HG03045 (cell line): ENCODE data around the gene KCNQ1OT1.
A peak's percentile ranks its signal among the peaks of the same experiment; 100 is the strongest.

ENCODE experiments used
- ATAC-seq: cut with Tn5 transposase; IDR thresholded peaks from one replicate; pipeline ENCODE4 v1.9.1; 2021; ENCODE audit warnings: mild to moderate bottlenecking, moderate library complexity; ENCODE audit not compliant: unreplicated experiment

The KCNQ1OT1 gene

DNA sequence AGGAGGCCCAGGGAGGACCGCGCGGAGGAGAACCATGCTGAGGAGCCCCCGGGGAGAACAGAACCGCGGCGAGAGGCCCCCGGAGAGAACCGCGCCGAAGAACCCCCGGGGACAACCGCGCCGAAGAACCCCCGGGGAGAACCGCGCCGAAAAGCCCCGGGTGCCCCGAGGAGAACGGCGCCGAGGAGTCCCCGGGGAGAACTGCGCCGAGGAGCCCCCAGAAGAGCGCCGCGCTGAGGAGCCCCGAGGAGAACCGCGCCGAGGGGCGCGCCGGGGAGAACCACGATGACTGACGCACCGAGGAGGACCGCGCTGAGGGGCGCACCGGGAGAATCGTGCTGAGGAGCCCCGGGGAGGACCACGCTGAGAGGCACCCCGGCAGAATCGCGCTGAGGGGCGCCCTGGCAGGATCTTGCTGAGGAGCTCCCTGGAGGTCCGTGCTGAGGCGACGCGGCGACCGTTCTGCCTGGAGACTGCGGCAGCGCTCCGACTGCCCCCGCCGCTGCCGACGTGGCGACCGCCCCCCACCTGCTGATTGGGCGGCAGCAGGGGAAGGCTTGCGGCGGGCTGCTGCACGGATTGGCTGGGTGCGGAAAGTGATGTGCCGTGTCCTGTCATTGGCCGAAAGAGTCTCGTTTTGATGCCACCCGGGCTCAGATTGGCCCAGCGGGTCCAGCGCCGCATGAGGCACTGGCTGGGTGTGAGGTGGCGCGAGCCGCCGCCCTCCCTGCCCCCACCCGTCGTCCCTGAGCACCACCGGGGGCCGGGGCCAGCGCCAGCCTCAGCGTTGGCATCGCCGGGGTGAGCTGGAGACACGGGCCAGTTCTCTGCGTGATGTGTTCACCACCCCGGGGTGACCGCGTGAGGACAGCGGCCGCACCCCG lies at the start of gene KCNQ1OT1:
Gene KCNQ1OT1 (minus strand): TSS at position 464 of the 884 bp plus-strand sequence.
- peak; percentile 89 for ATAC-seq

DNA sequence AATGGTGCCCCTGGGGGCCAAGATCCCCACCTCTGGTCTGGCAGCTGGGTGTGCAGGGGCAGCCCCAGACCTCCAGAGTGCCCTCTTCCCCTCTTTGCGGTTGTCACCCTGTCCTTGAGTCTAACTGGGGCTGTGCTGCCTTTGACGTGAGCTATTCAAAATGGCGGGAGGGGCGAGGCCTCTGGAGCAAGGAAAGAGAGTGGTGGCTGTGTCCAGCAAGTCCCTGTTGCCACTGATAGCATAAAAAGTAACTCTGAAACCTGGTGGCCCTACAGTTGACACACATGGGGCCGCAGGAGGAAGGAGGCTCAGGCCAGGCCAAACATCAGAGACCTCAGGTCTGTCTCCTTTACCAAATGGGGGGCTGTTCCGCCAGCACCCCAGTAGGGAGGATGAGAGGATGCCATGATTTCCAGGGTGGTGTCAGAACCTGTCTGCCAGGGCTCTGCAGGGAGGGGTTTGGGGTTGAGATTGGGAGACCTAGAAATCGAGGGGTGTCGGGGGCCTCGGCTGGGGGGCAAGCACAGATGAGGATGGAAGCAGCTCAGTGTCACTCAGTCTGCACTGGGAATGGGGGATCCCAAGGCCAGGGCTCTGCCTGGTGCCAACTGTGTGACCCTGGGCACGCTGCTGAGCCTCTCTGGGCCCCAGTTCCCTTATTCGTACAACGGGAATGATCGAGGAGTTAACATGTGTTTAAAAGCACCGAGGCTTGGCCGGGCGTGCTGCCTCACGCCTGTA lies 49.2 kb upstream of the KCNQ1OT1 start:
- no peak for ATAC-seq

DNA sequence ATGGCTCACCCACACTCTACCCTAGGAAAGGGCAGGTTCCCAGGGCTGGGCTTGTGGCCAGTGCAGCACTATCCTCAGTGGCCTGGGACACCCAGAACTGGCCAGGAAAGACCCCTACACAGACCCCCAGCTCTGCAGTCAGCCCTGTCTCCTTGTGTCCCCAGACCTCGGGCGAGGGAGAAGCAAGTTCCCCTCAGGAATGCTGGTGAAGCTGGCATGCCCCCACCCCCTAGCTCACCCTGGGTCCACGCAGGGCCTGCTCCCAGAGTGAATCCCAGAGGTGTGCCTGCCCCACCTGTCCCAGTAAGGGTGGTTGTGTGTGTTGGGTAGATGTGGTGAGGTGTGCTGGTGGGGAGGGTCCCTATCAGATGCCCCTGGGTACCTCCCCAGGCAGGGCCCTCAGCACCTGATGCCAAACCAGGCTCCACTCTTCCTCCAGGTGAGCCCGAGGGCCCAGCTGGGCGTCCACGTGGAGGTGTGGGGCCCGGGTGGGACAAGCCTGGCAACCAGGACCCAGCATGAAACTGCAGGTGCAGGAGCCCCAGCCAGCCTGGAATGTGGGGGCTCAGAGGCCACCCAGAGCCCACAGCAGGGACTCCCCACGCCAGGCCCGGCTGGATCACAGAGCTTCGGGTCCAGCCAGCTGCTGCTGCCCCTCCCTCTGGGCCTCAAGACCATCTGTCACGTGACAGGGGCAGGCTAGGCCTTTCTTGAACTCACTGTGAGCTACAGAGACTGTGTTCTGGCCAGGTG lies 48.4 kb upstream of the KCNQ1OT1 start:
- no peak for ATAC-seq

DNA sequence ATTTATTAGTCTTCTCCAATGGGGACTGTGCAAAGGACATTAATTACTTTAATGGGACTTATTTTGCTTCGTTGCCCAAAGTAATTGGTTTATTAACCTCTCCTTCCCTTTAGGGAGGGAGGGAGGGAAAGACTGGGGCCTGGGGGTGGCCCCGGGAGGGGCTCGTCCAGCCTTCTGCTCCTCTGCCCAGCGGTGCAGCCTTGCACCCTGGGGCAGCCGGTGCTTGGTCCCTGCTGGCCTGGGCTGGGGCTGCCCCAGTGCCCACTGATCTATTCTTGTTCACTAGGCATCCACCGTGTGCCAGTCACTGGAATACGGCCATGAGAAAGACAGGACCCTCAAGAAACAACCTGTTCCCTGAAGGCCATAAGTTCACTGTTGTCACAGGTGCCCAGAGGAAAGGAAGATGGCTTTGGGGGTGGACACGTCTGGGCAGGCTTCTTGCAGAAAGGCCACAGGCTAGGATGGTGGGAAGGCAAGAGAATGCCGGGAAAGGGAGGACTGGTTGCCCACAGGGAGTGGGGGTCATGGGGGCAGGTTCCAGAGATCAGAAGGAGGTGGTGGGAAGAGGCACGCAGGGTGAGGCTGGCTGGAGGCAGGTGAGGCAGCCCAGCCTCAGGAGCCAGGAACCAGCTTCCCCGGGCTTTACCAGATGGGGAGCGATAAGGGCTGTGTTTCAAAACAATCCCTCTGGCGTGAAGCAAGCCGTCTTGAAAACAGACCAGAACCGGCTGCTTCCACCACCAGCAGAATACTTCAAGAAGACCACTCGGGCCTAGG lies 47.6 kb upstream of the KCNQ1OT1 start:
- ATAC-seq, result no peak

DNA sequence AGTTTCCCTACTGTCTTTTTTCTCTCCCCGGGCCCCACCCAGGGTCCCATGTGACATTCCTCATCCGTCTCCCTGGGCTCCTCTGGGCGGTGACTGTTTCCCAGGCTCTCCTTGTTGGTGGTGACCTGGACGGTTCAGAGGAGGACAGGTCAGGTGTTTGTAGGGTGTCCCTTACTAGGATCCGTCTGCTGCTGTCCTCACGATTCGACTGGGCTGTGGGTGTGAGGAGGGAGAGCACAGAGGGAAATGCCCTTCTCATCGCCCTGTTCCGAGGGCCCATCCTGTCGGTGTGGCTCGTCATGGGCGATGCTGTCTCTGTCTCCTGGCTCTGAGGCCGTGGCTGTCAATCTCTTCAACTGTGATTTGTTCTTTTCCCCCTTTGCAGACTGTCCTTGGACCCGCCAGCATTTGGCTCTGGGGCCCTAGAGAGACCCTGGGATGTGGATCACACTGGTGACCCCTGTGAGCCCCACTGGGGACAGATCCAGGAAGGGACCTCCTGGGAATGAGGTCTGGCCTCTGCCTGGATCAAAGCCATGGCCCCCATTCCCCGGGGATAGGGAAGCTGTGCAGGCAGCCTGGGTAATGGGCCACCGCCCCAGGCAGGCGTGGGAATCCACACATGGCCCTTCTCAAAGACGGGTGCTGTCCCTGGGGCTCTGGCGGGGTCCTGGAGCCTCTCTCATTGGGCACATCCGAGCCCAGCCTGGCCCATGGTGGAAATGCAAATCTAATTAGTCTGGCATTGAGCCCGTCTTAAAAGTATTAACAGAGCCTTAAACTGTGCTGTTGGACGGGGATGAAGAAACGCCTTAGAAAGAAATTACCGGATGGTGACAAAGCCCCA lies 46.8 kb upstream of the KCNQ1OT1 start:
- no peak for ATAC-seq

DNA sequence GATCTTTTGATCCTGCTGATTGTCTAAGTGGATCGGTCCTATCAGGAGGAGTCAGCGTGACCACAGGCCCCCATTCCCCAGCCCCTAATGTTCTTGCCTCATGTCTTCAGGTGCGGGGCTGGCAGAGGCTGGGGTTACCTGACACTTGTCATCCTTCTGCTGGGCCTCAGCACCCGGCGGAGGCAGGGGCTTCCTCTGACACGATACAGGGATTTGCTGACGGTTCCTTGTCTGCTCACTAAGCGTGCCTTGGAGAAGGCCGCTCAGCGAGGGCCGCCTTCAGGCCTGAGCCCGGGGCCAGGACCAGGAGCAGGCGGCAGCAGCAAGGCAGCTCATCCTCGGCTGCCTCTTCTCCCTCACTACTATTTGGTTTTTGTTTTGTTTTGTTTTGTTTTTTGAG lies 45.7 kb upstream of the KCNQ1OT1 start:
- ATAC-seq, result no peak

DNA sequence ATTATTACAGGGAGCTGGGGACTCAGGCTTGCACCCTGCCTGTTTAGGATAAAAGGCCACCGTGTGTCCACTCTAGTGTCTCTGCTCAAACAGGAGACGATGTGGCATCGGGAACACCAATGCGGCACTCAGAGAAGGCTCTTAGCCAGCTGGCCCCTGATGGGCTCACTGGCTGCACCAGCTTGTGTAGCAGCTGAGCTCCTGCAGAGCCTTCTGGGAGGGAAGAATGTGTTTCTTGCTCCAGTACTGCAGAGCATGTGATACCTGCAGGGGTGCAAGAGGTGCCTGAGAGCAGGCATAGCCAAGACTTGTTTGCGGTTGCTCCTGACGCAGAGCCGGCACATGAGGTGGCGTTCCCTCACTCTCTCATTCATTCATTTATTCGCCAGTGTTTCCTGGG lies 44.4 kb upstream of the KCNQ1OT1 start:
- ATAC-seq, result no peak

DNA sequence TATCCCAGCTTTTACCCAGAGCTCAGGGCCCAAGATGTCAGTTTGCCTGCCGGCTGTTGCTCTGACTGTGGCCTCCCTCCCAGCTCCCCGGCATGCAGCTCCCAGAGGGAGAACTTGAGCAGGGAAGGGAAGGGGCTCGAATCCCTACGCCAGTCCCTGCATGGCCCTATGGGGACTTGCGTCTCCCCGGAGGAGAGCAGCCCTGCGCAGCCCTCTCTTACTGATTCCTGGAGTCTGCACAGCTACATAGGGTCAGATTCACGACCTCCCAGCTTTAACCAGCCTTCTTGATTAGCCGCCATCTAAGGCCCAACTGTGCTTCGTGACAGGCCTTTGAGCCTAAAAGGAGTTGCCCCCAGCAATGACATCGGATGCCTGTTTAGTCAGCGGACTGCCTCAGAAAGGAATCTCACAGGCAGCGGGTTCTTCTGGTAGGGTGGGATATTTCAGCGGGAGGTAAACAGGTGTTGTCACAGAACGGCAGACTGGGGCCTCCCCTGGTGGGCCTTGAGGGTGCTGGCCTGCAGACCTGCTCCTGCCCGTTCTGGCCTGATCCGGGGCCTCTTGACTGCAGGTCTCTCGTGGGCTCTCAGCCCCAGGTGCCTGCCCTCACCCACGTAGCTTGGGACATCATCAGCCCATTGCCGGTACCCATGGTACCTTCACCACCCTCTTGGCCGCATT lies 43.8 kb upstream of the KCNQ1OT1 start:
- no peak for ATAC-seq

DNA sequence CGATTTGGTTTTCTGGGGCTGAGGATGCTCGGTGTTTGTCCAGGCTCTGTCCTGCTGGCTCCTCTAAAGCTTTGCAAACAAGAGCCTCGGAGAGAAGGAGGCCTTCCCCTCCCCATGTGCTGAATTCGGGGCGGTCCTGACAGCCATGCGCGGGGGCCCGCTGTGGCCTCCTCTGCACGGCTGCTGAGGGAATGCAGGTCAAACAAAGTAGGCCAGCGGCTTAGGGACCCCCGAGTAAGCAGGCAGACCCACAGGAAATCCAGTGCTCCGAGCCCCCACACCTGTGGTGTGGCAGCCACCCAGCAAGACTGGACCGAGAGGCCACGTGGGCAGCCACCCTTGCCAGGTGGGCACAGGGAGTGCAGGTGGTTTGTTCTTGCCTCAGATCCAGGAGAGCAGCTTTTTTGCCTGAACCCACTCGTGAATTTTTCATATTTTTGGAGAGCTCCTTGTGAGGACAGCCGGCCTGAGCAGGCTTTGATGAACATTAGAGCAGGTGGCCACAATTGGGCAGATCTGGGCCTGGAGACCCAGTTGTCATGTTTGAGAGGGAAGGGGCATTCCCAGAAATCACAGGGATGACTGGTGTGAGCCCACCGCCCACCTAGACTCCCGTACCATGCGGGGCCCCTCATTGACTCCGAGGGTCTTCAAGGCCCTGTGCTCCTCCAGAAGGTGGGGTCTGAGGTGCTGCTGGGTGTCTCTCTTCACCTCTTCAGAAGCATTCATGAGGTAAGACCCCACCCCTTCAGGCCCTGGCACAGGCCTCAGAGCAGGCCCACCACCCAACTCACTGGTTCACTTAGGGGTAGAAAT lies 43.0 kb upstream of the KCNQ1OT1 start:
- ATAC-seq, result no peak

DNA sequence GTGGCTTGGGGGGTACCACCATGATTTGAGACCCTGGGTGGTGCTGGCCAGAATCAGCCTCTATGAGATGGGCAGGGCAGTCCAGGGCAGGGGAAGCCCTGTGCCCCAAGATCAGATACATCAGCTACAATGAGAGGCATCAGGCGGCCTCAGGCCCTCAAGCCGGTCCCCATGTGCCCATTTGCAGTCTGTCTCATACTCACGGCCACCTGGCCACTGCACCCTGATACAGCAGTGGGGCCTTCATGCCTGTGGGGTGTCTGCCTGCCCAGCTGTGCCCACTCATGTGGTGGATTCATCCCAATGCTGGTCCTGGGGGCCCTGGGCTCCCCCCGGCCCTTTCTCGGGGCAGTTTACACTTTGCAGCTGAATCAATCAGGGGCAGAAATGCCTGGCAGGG lies 42.4 kb upstream of the KCNQ1OT1 start:
- no peak for ATAC-seq

DNA sequence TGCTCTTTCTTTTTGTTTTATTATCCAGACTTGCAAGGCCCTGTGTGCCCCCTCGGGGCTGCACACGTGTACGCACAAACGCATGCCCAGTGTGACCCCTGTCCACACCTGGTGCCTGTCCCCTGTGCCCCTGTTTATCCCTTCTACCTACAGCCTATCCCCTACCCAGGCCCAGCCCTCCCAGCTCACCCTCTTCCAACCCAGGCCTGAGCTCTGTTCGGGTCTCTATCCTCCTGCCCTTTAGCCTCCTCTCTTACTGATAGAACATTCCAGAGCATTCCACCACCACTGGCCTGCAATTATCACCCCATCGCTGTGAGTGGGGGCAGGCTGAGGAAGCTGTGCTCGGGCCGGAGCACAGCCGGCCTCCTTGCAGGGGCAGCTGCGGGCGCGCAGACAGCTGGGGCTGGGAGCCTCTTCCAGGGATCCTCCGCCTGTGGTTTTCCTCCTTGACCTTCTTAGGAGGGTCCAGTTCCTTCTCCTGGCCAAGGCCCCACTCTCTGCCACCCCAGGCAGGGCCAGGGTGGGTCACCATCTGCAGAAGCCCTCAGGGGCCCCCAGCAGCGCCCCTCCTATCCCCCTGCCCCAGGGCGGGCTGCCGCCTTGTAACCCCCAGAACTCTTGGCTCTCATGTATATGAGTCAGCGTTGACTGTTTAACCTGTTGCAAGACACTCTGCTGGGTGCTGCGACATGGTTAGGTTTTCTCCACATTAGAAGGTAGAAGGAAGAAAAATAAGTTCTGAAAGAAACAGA lies 41.8 kb upstream of the KCNQ1OT1 start:
- ATAC-seq, result no peak

DNA sequence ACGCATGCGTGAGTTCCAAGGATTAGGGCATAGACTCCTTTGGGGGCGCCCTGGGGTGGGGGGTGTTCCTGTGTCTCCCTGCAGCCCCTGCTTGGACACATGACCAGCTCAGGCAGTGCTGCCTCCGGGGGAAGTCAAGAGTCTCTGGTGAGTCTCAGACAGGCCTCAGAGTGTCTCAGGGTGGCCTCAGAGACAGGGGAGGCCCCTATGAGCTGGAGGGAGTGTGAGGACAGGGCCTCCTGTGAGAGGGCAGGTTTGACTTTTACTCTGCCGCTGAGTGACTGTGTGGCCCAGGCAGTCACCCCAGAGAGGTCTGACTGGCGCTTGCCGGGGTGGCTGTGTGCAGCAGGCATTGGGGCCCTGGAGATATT lies 41.2 kb upstream of the KCNQ1OT1 start:
- no peak for ATAC-seq

DNA sequence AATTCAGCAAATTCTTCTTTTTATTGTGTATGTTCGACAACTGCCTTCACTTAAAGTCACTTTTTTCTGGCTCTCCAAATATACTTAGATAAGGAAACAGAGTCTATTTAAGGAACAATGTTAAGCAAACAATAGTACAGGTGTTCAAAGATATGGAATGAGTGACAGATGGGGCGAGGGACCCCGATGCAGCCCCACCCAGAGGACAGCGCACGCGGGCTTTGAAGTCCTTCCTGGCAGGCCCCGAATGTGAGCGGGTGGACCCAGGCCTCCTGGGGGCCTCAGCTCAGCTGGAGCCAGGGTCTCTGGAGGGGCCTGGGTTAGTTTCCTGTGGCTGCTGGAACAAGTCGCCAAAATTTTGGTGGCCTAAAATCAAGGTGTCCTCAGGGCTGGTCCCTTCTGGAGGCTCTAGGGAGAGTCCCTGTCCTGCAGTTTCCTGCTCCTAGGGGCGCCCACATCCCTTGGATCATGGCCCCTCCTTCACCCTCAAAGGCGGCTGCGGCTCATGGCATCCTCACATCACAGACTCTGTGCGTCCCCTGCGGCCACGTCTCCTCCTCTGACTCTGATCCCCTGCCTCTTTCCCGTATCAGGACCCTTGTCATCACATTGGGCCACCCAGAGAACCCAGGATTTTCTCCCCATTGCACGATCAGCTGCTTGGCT lies 40.6 kb upstream of the KCNQ1OT1 start:
- ATAC-seq, result no peak

DNA sequence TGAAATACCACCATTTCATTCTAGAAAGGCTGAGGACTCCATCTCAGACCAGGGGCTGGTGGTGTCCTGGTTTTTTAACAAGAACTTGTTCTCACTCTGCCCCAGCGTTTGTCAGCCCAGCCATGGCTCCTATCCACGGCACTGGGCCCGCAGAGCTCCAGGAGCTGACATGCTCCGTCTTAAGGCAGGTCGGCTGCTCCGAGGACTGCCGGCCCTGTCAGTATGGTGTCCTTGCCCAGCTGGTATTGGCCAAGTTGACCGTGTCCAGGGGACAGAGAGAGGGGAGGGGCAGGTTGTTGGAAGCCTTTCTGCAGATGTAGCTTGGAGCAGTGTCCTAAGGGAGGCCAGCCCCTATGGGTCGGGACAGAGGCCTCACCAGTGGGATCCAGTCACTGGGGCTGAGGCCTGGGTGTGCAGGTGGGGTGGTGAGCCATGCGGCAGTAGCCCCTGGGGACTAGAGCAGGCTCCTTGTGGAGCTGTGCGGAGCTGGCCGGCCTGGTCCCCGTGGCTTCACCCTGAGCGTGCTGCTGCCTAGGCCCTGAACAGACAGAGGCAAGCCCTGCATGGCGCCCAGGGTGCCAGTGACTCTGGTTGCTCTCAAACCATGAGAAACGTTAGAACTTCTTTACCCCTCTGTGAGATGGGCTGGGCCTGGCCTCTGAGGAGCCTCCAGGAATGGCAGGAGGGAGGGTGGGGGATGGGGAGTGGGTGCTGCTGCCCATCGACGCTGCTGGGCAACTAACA lies 39.9 kb upstream of the KCNQ1OT1 start:
- ATAC-seq, result no peak

DNA sequence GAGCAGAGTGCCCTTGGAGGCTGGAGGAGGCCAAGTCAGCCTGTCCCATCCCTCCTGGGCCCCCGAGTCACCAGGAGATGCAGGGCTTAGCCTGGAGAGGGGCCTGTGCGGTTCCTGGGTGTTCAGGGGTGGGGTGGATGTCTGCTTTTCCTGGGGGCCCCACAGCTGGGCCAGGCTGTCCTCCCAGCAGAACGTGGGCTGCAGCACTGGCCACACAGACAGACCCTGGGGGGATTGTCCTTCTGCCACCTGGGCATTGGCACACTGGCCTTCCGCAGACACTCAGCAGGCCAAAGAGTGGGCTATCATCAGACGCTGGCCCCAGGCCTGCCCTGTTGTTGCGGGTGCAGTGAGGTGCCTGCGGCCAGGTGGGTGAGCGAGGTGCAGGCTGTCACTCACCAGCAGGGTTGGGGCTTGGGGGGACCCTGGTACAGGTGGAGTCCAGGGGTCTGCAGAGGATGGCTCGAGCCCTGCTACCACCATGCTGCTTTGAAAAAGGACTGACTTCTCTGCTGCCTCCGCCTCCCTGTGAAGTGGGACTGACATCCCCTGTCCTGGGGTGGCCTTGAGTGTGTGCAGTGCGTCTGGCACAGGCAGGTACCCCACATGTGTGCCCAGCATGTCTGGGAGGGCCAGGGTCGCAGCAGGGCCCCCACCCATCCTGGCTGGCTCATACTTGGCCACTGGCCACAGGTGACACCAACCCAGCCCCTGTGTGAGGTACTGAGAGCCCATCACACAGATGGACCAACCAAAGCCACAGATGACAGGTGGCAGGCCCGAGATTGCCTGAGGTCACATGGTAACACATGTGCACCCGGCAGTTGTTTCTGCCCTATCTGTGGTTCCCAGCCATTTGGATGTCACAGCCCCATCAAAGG lies 39.0 kb upstream of the KCNQ1OT1 start:
- ATAC-seq, result no peak

DNA sequence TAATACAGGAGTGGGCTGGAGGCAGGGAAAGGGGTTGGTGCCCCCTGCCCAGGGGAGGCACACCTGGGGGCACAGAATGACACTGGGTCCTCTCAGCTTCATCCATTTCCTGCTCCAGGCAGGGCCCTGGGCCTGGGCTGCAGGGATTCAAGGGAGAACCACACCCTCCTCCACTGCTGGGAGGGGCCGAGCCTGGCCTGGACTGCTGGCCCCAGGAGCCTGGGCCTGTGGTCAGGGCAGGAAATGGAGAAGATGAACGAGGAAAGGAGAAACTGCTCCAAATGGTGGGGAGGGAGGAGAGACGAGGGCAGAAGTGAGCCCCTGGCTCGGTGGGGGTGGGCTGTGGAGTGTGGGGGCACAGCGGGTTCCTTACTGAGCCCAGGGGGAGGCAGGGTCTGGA lies 38.1 kb upstream of the KCNQ1OT1 start:
- ATAC-seq, result no peak
